Fibroblast of skin of right quadriceps (primary cell): Measurements from ENCODE around the gene CPEB3.
A peak's percentile ranks its signal among the peaks of the same experiment; 100 is the strongest.

ENCODE experiments used
- DNase-seq: peaks from one replicate; pipeline ENCODE4 v3.0.0-alpha.2; 2013

CPEB3 gene

GRCh38 chr10:92014620-92015019, 276.3 kb downstream of the CPEB3 start:
- DNase-seq = no peak

- DNase-seq = peak; percentile 59
Observed at GRCh38 chr10:92011560-92012214, 279.2 kb downstream of the CPEB3 start.

- no peak for DNase-seq
Observed at GRCh38 chr10:92010047-92010735, 280.7 kb downstream of the CPEB3 start.

GRCh38 chr10:92009445-92009844, 281.4 kb downstream of the CPEB3 start:
- no peak for DNase-seq

GRCh38 chr10:92005978-92006377, 284.9 kb downstream of the CPEB3 start:
- no peak for DNase-seq

GRCh38 chr10:92003258-92003657, 287.6 kb downstream of the CPEB3 start:
- no peak for DNase-seq

- no peak for DNase-seq
Observed at GRCh38 chr10:92001995-92002394, 288.9 kb downstream of the CPEB3 start.

- no peak for DNase-seq
Observed at GRCh38 chr10:92001581-92001980, 289.3 kb downstream of the CPEB3 start.
